ENCODE data around the gene DBF4B.
"Not testable (repeated sequence)": the region's sequence is repeated elsewhere in the genome, so short reads cannot be mapped to it uniquely, and the experiment has no call there.

DBF4B gene

DNA sequence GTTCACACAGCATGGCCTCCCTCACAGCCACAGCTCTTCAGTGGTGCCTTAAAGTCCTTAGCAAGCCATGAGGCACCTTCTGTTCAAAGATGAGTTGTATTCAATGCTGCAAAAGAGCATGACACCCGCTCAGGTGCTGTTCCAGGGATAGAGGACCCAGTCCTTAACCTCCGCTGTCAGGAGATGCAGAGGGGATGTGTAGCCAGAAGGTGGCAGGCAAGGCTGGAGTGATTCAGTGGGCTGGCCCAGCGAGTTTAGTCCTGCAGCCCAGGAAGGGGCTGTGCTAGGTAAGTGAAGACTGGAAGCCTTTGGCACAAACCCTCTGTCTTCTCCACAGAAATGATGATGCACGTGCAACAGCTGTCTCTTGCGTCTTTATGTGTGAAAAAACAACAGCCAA lies 25.3 kb downstream of the DBF4B start:
- FAIRE-seq, result no peak

DNA sequence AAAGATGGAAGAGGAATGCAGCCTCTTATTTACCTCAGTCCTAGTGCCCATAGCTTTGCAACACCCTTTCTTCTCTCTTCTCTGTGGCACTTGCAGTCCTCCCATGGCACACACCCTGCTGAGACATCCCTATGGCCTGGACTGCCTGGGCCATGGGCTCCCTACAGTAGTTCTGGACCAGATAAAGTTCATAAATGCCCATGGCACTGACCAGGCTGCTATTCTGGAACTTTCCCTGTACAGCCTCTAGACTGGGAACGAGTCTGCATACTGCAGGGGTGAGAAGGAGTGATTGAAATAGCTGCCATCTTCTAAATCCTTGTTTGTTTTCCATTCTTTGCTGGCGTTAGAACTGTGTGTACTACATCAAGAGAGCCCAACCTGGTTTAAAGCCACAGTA lies 25.8 kb downstream of the DBF4B start:
- FAIRE-seq, result no peak

DNA sequence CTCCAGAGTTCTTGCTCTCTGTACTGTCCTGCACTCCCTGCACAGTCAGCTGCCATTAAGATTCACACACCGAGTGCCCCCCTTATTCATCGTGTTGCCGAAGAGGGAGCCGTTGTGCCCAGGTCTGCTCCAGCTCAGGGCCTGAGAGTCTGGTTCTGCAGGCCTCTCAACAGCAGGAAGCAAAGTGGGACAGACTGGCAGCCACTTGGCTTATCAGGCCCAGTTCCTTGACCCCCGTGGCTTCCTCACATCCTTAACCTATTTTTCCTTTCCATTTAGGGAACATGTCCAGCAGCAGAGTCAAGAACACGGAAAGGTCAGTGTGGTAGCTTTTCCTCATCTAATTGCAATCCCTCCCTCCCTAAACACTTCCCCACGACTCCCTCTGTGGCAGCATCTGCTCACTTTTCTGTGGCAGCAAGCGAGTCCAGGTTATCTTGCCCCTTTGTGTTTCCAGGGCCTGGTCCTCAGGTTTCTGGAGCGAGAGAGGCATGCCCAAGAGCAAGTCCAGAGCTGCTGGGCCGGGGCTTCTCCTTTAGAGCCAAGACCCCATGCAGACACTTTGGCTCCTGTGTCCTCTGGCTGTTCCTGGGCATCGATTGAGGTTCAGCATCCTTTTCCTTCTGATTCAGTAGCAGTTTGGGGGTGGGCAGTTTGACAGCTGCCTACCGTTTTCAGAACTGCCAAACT lies 28.2 kb downstream of the DBF4B start:
- no peak for FAIRE-seq

DNA sequence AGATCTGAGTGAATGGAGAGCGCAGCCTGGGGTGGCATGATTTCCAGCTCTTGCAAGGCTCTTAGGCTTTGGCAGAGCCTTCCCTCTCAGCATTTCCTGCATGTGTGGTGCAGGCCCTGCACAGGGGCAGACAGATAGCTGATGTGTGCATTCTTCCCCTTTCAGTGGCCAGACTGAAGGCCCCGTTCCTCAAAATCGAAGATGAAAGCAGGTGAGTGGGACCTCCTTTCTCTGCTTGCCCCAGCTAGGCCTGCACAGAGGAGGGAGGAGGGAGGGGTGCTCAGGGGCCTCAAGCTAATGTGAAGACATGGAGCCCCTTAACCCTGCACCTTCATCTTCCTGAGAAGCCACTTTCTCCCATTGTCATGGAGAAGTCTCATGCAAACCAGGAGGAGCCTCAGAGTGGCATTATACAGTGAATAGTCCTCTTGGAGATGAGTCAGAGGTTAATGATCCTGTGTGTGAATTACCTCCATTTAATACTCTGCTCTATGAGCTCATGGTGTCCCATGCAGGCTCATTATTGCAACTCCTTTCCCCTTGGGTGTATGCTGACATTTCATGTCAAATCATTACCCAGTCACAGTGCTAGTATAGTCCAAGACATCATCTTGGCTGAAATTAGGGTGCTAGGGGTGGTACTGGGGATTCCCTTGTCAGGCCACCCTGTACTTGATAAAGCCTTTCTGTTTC lies 29.9 kb downstream of the DBF4B start:
- no peak for FAIRE-seq

DNA sequence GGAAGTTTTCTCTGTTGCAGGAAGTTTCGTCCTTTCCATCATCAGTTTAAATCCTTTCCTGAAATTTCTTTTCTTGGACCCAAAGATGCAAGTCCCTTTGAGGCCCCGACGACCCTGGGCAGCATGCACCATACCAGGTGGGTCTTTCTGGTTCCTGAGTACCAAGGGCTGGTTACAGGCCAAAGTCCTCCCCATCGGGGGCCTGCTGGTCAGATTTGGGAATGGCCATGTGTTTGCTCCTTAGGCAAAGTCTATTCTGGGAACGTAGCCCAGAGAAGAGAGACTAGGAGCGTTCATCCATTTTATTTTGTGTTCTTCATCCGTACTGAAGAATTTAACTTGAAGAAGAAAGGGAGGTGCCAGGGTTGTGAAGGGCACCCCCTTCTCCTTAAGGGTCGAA lies 32.9 kb downstream of the DBF4B start:
- FAIRE-seq, result no peak

DNA sequence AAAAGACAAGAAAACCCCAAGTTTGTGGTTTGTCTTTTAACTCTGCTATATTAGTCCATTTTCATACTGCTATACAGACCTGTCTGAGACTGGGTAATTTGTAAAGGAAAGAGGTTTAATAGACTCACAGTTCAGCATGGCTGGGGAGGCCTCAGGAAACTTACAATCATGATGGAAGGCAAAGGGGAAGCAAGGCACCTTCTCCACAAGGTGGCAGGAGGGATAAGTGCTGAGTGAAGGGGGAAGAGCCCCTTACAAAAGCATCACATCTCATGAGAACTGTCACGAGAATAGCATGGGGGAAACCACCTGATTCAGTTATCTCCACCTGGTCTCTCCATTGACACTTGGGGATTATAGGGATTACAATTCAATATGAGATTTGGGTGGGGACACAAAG lies 36.8 kb downstream of the DBF4B start:
- FAIRE-seq, result no peak

DNA sequence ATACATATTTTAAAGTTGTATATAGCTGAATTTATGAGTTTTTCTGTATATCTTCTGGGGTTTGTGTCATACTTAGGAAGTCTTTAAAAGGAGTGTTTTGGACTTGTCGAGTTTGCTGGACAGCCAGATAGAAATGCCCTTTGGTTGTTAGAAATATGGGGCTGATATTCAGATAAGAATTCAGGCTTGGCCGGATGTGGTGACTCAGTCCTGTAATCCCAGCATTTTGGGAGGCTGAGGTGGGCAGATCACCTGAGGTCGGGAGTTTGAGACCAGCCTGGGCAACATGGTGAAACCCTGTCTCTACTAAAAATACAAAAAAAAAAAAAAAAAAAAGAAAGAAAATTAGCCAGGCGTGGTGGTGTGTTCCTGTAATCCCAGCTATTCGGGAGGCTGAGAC lies 37.3 kb downstream of the DBF4B start:
- not testable (repeated sequence) for FAIRE-seq

DNA sequence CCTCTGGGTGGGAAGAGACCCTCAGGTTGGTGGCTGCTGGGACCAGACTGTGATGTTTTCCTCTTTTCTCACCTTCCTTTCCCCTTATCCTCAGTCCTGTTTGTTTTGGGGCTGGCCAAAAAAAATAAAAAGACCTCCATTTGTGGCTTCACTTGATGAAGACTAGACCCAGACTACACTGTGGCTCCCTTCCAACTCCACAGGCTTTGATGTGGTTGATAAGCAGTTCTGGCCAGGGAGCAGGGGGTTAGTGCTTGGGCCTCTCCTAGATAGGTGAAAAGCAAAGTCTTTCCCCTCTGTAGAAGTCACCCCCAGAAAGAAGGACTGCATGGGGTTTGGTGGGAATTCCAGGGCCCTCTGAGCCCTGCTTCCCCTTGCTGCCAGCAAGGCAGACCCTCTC lies 39.1 kb downstream of the DBF4B start:
- FAIRE-seq, result no peak

DNA sequence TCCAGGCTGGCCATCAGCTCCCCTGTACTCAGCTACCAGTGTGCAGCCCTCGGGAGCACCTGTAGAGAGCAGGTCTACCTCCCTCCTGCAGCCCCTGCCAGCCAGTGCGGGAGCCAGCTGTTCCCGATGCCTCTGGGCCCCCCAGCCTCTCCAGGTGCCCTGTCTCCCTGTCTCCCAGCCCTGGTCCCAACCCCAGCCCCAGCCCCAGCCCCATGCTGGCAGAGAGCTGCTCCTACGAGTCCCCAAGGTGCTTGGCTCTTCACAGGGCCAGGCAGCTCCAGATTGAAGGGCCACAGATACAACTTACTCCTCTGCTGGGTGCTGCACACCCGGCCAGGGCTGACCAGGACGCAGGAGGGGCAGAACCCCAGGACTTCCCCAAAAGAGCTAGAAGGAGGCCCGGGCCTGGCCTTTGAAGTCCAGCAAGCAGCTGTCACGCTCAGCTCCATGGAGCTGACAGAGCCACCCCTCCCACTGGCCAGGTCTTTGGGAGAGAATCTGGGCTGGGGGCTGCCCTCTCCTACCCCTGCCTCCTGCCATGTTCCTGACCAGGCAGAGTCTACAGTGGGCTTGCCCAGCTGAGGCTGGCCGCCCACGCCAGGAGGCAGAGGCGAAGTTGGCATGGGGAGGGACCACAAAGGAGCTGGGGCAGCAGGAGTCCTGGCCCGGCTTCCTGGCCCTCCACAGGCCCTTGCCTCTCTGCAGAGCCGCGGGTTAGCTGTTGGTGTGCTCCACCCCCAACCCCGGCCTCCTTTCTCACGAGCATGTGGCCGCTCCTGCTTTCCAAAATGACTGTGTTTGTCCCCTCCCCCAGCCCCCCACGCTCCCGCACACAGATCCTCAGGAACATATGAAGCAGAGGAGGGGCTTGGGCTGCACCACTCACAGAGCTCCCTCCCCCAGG lies 40.9 kb downstream of the DBF4B start:
- no peak for FAIRE-seq

DNA sequence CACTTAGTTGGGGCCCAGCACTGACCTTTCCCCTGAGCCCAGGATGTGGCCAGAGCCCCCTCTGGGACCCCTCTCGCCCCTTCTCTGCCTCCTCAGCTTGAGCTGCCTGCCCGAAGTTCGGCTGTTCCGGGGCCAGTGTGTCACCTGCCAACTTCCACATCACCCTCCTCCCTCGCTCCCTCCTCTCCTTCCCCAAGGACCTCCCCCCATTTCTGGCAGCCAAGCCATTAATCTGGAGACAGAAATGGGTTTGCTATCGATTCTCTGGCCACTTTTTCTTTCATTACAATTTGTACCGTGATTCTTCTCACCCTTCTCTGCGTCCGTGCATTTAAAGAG lies 41.5 kb downstream of the DBF4B start:
- no peak for FAIRE-seq

DNA sequence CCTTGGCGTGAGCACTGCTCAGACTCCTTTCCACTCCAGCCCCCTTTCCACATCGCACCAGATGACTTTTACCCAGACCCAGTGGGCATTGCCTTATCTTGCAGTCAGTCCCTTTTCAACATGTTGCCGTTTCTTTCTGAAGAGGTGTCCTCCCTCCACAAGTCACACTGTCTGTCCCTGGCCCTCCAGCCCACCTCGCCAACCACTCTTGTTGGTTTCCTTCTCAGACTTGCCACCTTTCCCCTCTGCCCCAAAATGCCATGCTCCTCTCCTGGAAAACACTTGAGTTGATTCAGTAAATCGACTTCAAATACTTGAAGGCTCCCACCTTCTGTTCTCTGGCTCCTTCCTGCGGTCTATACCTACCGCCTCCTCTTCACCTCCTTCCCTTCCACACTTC lies 42.9 kb downstream of the DBF4B start:
- no peak for FAIRE-seq

DNA sequence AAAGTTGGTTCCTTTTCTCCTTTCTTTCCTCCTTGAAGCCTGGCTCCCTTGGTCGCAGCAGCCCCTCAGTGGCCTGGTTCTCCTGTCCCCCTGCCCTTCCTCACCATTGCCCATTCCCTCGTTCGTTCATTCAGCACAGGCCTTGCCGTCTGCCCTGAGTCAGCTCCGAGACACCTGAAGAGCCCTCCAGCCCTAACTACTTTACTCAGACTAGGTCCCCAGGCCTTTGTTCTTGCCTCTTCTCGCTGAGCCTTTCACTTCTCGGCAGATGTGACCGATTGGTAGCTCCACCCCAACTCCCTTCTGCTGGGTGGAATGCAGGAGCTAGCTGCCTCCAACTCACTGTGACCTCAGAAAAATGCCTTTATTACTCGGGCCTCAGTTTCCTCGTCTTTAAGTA lies 43.3 kb downstream of the DBF4B start:
- FAIRE-seq, result no peak

DNA sequence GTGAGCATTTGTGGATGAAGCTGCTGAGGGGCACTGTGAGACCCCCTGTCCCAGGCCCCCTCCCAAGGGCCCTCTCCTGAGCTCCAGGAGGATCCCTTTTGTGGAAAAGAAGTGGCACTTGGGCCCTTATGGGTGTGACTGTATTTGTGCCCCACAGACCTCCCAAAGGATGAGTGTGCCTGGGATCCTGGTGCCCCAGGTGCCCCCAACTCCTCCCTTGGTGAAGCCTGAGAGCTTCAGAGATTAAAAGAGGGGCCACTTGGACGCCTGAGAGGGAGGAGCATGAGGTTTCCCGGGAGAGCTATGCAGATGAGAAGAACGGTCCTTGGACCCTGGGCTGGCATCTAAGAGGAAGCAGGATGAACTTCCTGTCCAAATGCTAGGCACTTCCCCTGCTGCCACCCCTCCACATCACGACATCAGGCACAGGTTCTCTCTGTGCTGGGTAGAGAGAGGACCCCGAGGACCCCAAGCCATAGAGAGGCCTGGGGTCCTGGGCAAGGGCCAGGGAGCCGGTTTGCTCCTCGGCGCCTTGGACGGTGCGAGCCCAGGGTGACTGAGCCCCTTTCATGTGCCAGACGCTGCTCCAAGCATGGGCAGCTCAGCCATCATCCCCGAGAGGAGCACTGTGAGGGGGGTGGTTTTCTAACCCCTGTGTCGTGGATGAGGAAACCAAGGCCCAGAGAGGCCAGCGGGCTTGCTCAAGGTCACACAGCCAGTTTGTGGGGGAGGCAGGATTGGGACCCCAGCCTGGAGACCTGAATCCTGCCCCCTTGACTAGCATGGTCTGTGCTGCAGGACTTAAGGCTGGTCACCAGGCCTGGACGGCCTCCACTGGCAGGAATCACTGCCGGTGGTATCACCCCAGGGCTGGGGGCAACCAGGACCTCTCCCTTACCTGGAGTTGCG lies 44.7 kb downstream of the DBF4B start:
- FAIRE-seq, result no peak

DNA sequence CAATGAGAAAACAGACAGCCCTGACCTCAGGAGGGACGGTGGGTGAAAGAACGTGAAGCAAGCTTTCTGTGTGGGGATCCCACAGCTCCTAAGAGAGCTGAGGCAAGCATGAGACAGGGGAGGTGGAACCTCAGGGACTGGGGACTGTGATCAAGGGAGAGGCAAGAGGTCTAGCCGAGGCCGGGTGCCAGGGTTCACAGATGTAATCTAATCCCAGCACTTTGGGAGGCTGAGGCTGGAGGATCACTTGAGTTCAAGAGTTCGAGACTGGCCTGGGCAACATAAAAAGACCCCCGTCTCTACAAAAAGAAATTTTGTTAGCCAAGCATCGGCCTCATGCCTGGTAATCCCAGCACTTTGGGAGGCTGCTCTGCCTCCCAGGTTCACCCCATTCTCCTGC lies 45.8 kb downstream of the DBF4B start:
- no peak for FAIRE-seq

DNA sequence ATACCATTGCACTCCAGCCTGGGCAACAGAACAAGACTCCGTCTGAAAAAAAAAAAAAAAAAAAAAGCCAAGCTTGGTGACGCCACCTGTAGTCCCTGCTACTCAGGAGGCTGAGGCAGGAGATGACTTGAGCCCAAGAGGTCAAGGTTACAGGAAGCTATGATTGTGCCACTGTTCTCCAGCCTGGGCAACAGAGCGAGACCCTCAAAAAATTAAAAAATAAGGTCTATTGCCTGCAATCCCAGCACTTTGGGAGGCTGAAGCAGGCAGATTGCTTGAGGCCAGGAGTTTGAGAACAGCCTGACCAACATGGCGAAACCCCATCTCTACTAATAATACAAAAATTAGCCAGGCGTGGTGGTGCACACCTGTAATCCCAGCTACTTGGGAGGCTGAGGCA lies 46.7 kb downstream of the DBF4B start:
- not testable (repeated sequence) for FAIRE-seq

DNA sequence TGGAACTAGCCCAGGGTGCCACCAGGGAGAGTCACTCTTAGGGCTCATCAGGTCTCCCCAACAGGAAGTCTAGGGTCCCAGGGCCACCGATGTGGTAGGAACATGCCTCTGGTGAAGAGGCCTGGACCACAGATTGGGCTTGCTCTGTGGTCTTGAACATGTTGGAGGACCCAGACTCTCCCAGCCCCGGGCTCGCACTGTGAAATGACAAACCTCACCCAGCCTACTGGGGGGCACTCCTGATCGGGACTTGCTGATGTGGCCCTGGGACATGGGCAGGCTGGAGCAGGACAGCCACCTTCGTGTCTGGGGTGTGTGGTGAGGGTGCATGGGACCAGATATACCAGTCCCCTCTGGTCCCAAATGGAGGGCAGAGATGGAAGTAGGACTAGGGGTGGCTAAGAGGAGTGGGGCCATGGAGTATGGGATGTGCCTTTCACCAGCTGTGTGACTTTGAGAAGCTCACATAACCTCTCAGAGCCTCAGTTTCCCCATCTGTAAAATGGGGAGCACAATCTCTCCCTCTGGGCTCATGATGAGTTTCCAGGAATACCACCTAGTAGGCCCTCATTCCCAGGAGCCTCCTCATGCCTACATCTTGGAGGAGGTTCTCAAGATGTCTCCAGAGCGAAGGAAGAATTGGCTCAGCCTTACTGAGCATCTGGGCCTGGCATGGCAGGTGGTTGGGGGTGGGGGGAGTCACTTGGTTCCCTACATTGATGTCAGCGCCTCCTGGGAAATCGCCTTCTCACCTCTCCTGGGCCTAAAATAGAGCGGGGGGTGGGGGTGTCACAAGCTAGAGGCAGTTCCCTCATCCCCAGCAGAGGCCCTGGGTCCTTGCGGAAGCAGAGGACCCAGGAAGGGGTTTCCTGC lies 48.8 kb downstream of the DBF4B start:
- FAIRE-seq, result no peak

DNA sequence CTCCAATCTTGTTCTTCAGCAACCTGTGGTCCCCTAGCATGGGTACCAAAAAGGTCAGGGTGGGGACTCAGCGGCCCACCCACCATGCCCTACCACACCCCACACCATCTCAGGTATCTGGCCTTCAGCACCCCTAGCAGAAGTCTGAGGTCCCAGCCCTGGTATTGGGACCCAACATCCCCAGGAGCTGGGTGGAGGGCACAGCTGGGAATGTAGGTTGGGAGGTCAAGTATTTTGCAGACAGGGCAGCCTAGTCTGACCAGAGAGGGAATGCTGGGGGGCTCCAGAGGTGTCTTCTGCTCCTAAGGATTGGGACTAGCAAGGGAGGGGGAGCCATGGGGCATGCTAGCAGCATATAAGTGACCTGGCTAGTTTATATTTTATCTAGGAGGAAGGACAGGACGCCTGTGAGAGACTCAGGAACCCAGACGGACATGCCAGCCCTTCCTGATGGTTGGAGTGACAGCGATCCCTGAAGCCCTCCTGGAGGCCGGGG lies 49.5 kb downstream of the DBF4B start:
- no peak for FAIRE-seq

DNA sequence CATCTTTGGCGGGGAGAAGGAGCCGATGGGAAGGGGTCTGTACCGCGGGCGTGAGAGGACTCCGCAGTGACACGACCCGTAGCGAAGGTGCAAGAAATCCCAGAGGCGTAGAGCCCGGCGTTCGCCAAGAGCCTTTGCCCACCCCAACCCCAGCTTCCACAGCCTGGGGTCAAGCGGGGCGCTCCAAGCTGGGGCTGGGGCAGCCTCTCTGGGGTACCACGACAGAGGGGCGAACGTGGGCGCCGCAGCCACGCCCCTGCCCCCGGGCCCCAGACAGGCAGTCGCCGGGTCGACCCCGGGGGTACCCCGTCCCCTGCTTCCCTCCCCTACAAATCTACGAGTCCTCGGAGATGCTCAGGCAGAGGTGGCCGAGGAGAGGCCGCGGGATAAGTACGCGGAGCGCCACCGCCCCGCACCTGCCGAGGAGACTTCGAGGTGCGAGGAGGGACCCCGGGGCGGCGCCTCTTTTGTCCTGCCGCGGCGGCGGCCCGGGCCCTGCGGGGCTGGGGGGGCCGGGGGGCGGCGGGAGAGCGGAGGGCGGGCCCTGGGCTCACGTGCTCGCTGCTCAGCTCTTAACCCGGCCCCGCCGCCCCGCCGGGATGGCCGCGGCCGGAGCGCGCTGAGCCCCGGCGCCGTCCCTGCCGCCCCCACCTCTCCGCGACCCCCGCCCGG lies 50.1 kb downstream of the DBF4B start, which contains the start of gene ADAM11:
ADAM11 (plus strand) TSS at position 575 of the 672 bp plus-strand sequence. CDS start 212 bp downstream, outside the sequence.
- FAIRE-seq, result no peak

DNA sequence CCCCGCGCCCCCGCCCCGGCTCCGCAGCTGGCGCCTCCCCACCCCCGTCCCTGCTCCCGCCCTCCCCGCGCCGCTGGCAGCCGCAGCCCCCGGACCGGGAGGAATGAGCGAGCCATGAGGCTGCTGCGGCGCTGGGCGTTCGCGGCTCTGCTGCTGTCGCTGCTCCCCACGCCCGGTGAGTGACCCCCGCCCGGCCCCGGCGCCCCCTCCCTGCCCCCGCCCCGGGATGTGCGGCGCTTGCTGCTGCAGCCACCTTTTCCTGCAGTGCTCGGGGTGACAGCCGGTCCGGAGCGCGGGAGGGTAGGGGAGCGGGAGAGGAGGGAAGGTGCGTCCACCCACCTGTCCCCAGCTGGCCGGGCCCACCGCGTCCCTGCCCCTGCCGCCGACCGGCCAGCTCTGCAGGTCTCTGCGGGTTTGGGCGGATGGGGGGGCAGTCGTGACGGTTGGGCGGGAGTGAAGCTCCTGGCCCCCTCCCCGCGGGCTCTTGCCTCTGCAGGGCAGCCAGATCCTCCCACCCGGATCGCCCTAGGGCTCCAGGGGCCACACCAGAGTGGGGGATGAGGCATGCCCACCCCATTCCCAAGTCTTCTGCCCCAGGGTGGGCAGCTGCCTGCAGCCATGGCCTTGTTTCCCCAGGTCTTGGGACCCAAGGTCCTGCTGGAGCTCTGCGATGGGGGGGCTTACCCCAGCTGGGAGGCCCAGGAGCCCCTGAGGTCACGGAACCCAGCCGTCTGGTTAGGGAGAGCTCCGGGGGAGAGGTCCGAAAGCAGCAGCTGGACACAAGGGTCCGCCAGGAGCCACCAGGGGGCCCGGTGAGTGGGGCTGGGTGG lies 50.8 kb downstream of the DBF4B start:
- no peak for FAIRE-seq

DNA sequence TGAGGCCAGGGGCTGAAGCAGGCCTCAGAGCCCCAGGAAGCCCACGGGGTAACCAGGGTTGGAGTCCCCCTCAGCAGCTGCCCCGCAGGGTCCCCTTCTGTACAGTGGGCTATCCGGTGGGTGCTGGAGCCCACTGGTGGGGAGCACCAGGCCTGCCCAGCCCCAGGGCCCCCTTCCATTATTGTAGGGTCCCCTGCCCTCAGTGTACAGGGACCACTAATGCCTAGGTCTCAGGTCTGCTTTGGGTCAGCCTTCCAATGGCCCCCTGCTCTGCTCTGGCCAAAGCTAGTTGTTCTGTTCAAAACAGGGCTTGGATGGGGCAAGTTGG lies 51.4 kb downstream of the DBF4B start:
- no peak for FAIRE-seq
